HUES48 (cell line): ENCODE measurements around the gene USP13.

Source experiments
- H3K27ac ChIP-seq: one replicate; pipeline ENCODE4 v1.7.0; 2013; ENCODE audit warnings: low read depth, low read length, inconsistent platforms
- H3K27me3 ChIP-seq: 2 replicates; pipeline ENCODE4 v1.6.1; 2013; ENCODE audit warnings: mild to moderate bottlenecking, low read length; ENCODE audit not compliant: control insufficient read depth, insufficient read depth
- H3K36me3 ChIP-seq: 2 replicates; pipeline ENCODE4 v1.6.1; 2013; ENCODE audit warnings: low read length; ENCODE audit not compliant: control insufficient read depth, insufficient read depth
- H3K4me1 ChIP-seq: 2 replicates; pipeline ENCODE4 v1.6.1; 2013; ENCODE audit warnings: mild to moderate bottlenecking, low read length; ENCODE audit not compliant: control insufficient read depth, insufficient read depth
- H3K4me3 ChIP-seq: 2 replicates; pipeline ENCODE4 v1.5.1; 2013; ENCODE audit warnings: mild to moderate bottlenecking, low read depth, low read length
- H3K9ac ChIP-seq: 2 replicates; pipeline ENCODE4 v1.6.1; 2013; ENCODE audit warnings: mild to moderate bottlenecking, low read depth, low read length, moderate library complexity
- H3K9me3 ChIP-seq: 2 replicates; pipeline ENCODE4 v1.6.1; 2013; ENCODE audit warnings: low read length; ENCODE audit not compliant: control insufficient read depth, insufficient read depth

The USP13 gene, protein sequence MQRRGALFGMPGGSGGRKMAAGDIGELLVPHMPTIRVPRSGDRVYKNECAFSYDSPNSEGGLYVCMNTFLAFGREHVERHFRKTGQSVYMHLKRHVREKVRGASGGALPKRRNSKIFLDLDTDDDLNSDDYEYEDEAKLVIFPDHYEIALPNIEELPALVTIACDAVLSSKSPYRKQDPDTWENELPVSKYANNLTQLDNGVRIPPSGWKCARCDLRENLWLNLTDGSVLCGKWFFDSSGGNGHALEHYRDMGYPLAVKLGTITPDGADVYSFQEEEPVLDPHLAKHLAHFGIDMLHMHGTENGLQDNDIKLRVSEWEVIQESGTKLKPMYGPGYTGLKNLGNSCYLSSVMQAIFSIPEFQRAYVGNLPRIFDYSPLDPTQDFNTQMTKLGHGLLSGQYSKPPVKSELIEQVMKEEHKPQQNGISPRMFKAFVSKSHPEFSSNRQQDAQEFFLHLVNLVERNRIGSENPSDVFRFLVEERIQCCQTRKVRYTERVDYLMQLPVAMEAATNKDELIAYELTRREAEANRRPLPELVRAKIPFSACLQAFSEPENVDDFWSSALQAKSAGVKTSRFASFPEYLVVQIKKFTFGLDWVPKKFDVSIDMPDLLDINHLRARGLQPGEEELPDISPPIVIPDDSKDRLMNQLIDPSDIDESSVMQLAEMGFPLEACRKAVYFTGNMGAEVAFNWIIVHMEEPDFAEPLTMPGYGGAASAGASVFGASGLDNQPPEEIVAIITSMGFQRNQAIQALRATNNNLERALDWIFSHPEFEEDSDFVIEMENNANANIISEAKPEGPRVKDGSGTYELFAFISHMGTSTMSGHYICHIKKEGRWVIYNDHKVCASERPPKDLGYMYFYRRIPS

GRCh38 chr3:179652447-179653095 is at the start of gene USP13:
USP13 (plus strand) TSS chr3:179653040; CDS start chr3:179653226, 186 bp downstream.
- peak within 1 kb of the TSS; percentile 98 for H3K4me3 ChIP-seq
- peak within 1 kb of the TSS; percentile 95 for H3K27ac ChIP-seq
- H3K27me3 ChIP-seq: no peaks in the 10 kb centered on the region; the same call in 1 of the 2 replicates
- peaks cover 19% of the 10 kb centered on the region for H3K4me1 ChIP-seq
- H3K9ac ChIP-seq: peak within 1 kb of the TSS; percentile 97
- no peaks in the 10 kb centered on the region for H3K9me3 ChIP-seq
- H3K36me3 ChIP-seq: no peaks in the 10 kb centered on the region

GRCh38 chr3:179603321-179603720 is 49.5 kb upstream of the USP13 start:
- no peak overlapping the region for H3K27ac ChIP-seq
- H3K4me3 ChIP-seq: peak overlapping the region; percentile 81
- H3K36me3 ChIP-seq: peaks cover 53% of the 10 kb centered on the region
- no peaks in the 10 kb centered on the region for H3K9me3 ChIP-seq
- no peaks in the 10 kb centered on the region; the same call in 1 of the 2 replicates for H3K4me1 ChIP-seq
- H3K9ac ChIP-seq: no peak overlapping the region
- H3K27me3 ChIP-seq: no peaks in the 10 kb centered on the region

DNA sequence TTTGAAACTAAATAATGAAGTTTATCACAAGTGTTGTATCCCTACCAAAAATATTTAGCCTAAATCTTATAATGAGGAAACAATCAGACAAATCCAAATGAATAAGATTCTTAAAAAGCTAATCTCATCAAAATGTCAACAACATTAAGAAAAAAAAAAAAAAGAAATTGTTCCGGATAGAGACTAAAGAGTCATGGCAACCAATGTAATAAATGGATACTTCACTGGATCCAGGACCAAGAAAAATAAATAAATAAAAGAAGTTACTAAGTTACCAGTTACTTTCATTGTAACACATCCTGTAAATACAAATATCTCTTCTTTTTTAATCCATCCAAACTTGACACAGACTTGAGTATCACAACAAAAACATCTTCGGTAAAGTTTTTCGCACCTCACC is 49.0 kb upstream of the USP13 start:
- Histone ChIP-seq H3K4me3 (peak overlapping the region; percentile 81), H3K9me3 (no peaks in the 10 kb centered on the region), H3K9ac (peak overlapping the region; percentile 92), H3K27ac (peak overlapping the region; percentile 93), H3K4me1 (no peaks in the 10 kb centered on the region; the same call in 1 of the 2 replicates), H3K36me3 (peaks cover 49% of the 10 kb centered on the region), H3K27me3 (no peaks in the 10 kb centered on the region)

DNA sequence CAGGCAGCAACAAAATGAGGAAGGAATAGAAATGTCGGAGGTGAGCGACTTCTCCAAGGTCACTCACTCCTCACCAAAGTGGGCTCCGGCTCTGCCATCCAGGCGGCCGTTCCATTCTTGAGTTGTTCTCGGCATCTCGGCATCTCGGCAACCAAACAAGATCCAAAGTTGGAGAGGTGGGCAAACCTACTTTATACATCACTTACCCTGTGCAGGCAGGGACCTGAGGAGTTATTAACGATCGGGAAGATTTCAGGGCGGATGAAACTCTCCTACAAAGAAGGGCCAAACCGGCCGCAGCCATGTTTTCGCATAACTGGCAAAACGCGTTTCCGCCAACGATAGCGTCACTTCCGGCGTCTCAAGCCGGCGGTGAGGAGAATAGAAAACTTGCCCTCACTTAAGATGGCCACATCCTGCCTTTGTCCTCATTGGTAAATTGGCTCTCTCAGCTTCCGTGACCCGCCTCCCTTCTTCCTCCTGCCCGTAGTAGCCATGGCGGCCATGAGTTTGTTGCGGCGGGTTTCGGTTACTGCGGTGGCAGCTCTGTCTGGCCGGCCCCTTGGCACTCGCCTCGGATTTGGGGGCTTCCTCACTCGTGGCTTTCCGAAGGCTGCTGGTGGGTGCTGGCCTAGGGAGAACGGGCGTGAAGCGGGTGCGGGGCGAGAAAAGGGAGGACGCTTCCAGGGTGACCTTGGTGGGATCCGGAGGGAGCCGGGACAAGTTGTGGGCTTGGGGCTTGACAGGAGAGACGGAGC is 48.3 kb upstream of the USP13 start, which contains the start of the genes MRPL47 and NDUFB5:
Gene MRPL47, minus strand, starts transcription at position 318 of the 758 bp plus-strand sequence. Its CDS starts 14 bp downstream, at position 304.
Gene NDUFB5, plus strand, starts transcription at position 474 of the 758 bp plus-strand sequence. Its CDS starts 22 bp downstream, at position 496.
- Histone ChIP-seq H3K36me3 (peaks cover 46% of the 10 kb centered on the region), H3K4me1 (no peaks in the 10 kb centered on the region; the same call in 1 of the 2 replicates), H3K4me3 (peak within 1 kb of the TSS; percentile 81), H3K9ac (peak within 1 kb of the TSS; percentile 92), H3K9me3 (no peaks in the 10 kb centered on the region), H3K27me3 (no peaks in the 10 kb centered on the region), H3K27ac (peak within 1 kb of the TSS; percentile 93)

GRCh38 chr3:179606534-179607085 is 46.2 kb upstream of the USP13 start:
- Histone ChIP-seq H3K27ac (no peak overlapping the region), H3K9ac (no peak overlapping the region), H3K27me3 (no peaks in the 10 kb centered on the region), H3K36me3 (peaks cover 34% of the 10 kb centered on the region), H3K4me1 (no peaks in the 10 kb centered on the region; the same call in 1 of the 2 replicates), H3K9me3 (no peaks in the 10 kb centered on the region), H3K4me3 (no peak overlapping the region)

GRCh38 chr3:179608931-179609720 is 43.7 kb upstream of the USP13 start:
- Histone ChIP-seq H3K36me3 (peaks cover 19% of the 10 kb centered on the region), H3K4me3 (no peak overlapping the region), H3K27ac (no peak overlapping the region), H3K9ac (no peak overlapping the region), H3K4me1 (no peaks in the 10 kb centered on the region), H3K27me3 (no peaks in the 10 kb centered on the region), H3K9me3 (no peaks in the 10 kb centered on the region)

DNA sequence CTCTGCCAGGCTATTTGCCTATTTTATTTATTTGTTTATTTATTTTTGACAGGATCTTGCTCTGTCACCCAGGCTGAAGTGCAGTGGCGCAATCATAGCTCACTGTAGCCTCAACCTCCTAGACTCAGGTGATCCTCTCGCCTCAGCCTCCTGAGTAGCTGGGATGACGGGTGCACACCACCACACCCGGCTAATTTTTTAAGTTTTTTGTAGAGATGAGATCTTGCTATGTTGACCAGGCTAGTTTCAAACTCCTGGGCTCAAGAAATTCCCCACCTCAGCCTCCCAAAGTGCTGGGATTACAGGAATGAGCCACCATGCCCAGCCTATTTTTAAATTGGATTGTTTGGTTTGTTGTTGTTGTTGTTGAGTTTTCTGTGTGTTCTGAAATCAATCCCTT is 42.8 kb upstream of the USP13 start:
- Histone ChIP-seq H3K27ac (no peak overlapping the region), H3K9ac (no peak overlapping the region), H3K4me1 (no peaks in the 10 kb centered on the region), H3K36me3 (peaks cover 19% of the 10 kb centered on the region), H3K4me3 (no peak overlapping the region), H3K9me3 (no peaks in the 10 kb centered on the region), H3K27me3 (no peaks in the 10 kb centered on the region)

- Histone ChIP-seq H3K9ac (no peak overlapping the region), H3K9me3 (no peaks in the 10 kb centered on the region), H3K4me1 (no peaks in the 10 kb centered on the region), H3K36me3 (peaks cover 32% of the 10 kb centered on the region), H3K27me3 (no peaks in the 10 kb centered on the region), H3K27ac (no peak overlapping the region), H3K4me3 (no peak overlapping the region)
Measured at GRCh38 chr3:179613807-179614206, 39.0 kb upstream of the USP13 start.

- Histone ChIP-seq H3K9me3 (no peaks in the 10 kb centered on the region), H3K4me3 (no peak overlapping the region), H3K27ac (no peak overlapping the region), H3K27me3 (no peaks in the 10 kb centered on the region), H3K4me1 (no peaks in the 10 kb centered on the region), H3K36me3 (peaks cover 27% of the 10 kb centered on the region), H3K9ac (no peak overlapping the region)
Measured at GRCh38 chr3:179615458-179616173, 37.2 kb upstream of the USP13 start.
